ENCODE measurements around the gene NELFCD.

Gene NELFCD

GRCh38 chr20:58997141-58997770 lies 16.2 kb downstream of the NELFCD start:
- no peak overlapping the region for H3K27ac Mint-ChIP-seq
- ATAC-seq (no peak), DNase-seq (no peak)
- no peaks in the 10 kb centered on the region for H3K9me3 Mint-ChIP-seq
- H3K4me1 Mint-ChIP-seq = peaks cover 9% of the 10 kb centered on the region
- no peaks in the 10 kb centered on the region for H3K27me3 Mint-ChIP-seq
- no peak overlapping the region for H3K4me3 Mint-ChIP-seq

- DNase-seq (no peak), ATAC-seq (no peak)
- Mint-ChIP-seq H3K4me1 (peaks cover 21% of the 10 kb centered on the region), H3K27ac (no peak overlapping the region), H3K9me3 (no peaks in the 10 kb centered on the region), H3K27me3 (no peaks in the 10 kb centered on the region), H3K4me3 (no peak overlapping the region)
Observed at GRCh38 chr20:58998656-58999055, 17.6 kb downstream of the NELFCD start.

- Mint-ChIP-seq H3K27me3 (no peaks in the 10 kb centered on the region), H3K4me1 (peaks cover 36% of the 10 kb centered on the region), H3K9me3 (no peaks in the 10 kb centered on the region), H3K4me3 (no peak overlapping the region), H3K27ac (no peak overlapping the region)
- ATAC-seq (no peak), DNase-seq (no peak)
Observed at GRCh38 chr20:59000326-59000725, 19.3 kb downstream of the NELFCD start.

GRCh38 chr20:59001068-59001448 lies 20.0 kb downstream of the NELFCD start:
- ATAC-seq = no peak
- Mint-ChIP-seq H3K4me1 (peaks cover 37% of the 10 kb centered on the region), H3K27me3 (no peaks in the 10 kb centered on the region), H3K9me3 (no peaks in the 10 kb centered on the region), H3K4me3 (no peak overlapping the region), H3K27ac (no peak overlapping the region)
- DNase-seq = no peak

GRCh38 chr20:59001449-59002171 lies 20.6 kb downstream of the NELFCD start:
- peaks cover 40% of the 10 kb centered on the region for H3K4me1 Mint-ChIP-seq
- no peak overlapping the region for H3K4me3 Mint-ChIP-seq
- no peaks in the 10 kb centered on the region for H3K9me3 Mint-ChIP-seq
- ATAC-seq (no peak), DNase-seq (no peak)
- H3K27me3 Mint-ChIP-seq = no peaks in the 10 kb centered on the region
- H3K27ac Mint-ChIP-seq = no peak overlapping the region

- H3K27ac Mint-ChIP-seq = no peak overlapping the region
- no peak overlapping the region for H3K4me3 Mint-ChIP-seq
- peaks cover 41% of the 10 kb centered on the region for H3K4me1 Mint-ChIP-seq
- DNase-seq (no peak), ATAC-seq (no peak)
- H3K27me3 Mint-ChIP-seq = no peaks in the 10 kb centered on the region
- H3K9me3 Mint-ChIP-seq = no peaks in the 10 kb centered on the region
Observed at GRCh38 chr20:59002388-59002787, 21.3 kb downstream of the NELFCD start.

GRCh38 chr20:59002874-59003399 lies 21.9 kb downstream of the NELFCD start:
- Mint-ChIP-seq H3K9me3 (no peaks in the 10 kb centered on the region), H3K4me3 (no peak overlapping the region), H3K27ac (no peak overlapping the region), H3K27me3 (no peaks in the 10 kb centered on the region), H3K4me1 (peaks cover 46% of the 10 kb centered on the region)
- ATAC-seq (no peak), DNase-seq (no peak)

GRCh38 chr20:59003836-59004492 lies 22.9 kb downstream of the NELFCD start:
- H3K4me3 Mint-ChIP-seq = peak overlapping the region; percentile 84 to 87

GRCh38 chr20:59004493-59004762 lies 23.4 kb downstream of the NELFCD start:
- ATAC-seq (no peak), DNase-seq (peak; percentile 45 to 72)
- Mint-ChIP-seq H3K4me1 (peaks cover 50% of the 10 kb centered on the region), H3K9me3 (no peaks in the 10 kb centered on the region), H3K27ac (peak overlapping the region in 1 of 2 donors; percentile 88), H3K4me3 (peak overlapping the region; percentile 84 to 87), H3K27me3 (no peaks in the 10 kb centered on the region)

More at GRCh38 chr20:59003836-59004492, 22.9 kb downstream of the NELFCD start:
- Mint-ChIP-seq H3K27me3 (no peaks in the 10 kb centered on the region), H3K4me1 (peaks cover 50% of the 10 kb centered on the region), H3K27ac (peak overlapping the region; percentile 38 to 88), H3K9me3 (no peaks in the 10 kb centered on the region)
- DNase-seq = no peak
- ATAC-seq = no peak

GRCh38 chr20:59004763-59005522 lies 23.9 kb downstream of the NELFCD start:
- H3K27ac Mint-ChIP-seq = peak overlapping the region in 1 of 2 donors; percentile 88
- no peaks in the 10 kb centered on the region for H3K9me3 Mint-ChIP-seq
- H3K27me3 Mint-ChIP-seq = no peaks in the 10 kb centered on the region
- DNase-seq (peak; percentile 36 to 61), ATAC-seq (peak; percentile 70)
- H3K4me3 Mint-ChIP-seq = peak overlapping the region; percentile 84 to 87
- peaks cover 50% of the 10 kb centered on the region for H3K4me1 Mint-ChIP-seq

- Mint-ChIP-seq H3K9me3 (no peaks in the 10 kb centered on the region), H3K27me3 (no peaks in the 10 kb centered on the region), H3K4me3 (peak overlapping the region; percentile 84 to 87), H3K4me1 (peaks cover 55% of the 10 kb centered on the region), H3K27ac (peak overlapping the region; percentile 88 to 90)
- ATAC-seq = no peak
- no peak for DNase-seq
Observed at GRCh38 chr20:59005523-59006166, 24.6 kb downstream of the NELFCD start.

GRCh38 chr20:59006167-59006863 lies 25.3 kb downstream of the NELFCD start:
- ATAC-seq (peak; percentile 6), DNase-seq (no peak)
- Mint-ChIP-seq H3K27me3 (no peaks in the 10 kb centered on the region), H3K27ac (peak overlapping the region; percentile 88 to 90), H3K4me1 (peaks cover 60% of the 10 kb centered on the region), H3K4me3 (peak overlapping the region; percentile 84 to 87), H3K9me3 (no peaks in the 10 kb centered on the region)

GRCh38 chr20:59006864-59007664 lies 26.0 kb downstream of the NELFCD start, which contains the start of gene CTSZ:
TSS of gene CTSZ (minus strand) at chr20:59007254. CDS start at chr20:59007128, 126 bp downstream.
- peak within 1 kb of the TSS; percentile 90 to 94 for H3K27ac Mint-ChIP-seq
- no peaks in the 10 kb centered on the region for H3K9me3 Mint-ChIP-seq
- H3K4me3 Mint-ChIP-seq = peak within 1 kb of the TSS; percentile 86 to 87
- peak; percentile 45 to 54 for DNase-seq
- no peaks in the 10 kb centered on the region for H3K27me3 Mint-ChIP-seq
- peak; percentile 69 for ATAC-seq
- peaks cover 68% of the 10 kb centered on the region for H3K4me1 Mint-ChIP-seq
